22Rv1 (cell line): ENCODE measurements around the gene LRRIQ3.

ENCODE experiments used
- H3K27ac ChIP-seq: fragments of 450-650 bp; 2 replicates; pipeline ENCODE4 v1.5.1; 2017
- ZFX ChIP-seq: fragments of 450-650 bp; IDR thresholded peaks from 2 replicates; pipeline ENCODE4 v1.6.1; 2017; ENCODE audit warnings: antibody characterized with exemption, borderline replicate concordance
- TF ChIP-seq, protein P1 (sequence below): fragments of 450-650 bp; IDR thresholded peaks from 2 replicates; pipeline ENCODE4 v1.5.1; 2017; ENCODE audit warnings: mild to moderate bottlenecking

Gene LRRIQ3

DNA sequence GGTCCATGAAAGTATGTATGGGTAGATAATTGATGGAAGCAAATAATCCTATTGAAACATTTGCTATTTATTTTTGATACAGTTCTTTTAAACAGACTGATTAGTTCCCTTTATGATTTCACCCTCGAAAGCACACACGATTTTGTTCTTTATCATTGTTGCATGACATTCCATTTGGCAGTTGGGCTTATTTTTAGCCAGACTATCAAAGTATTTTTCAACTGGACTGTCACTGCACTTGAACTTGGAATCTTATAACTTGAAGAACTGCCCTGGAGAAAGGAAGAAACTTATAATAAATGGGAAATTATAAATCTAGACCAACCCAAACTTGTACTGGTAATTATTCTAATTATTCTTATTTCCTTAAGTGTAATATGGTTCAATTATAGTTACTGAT lies 37.2 kb upstream of the LRRIQ3 start, which contains the start of gene TNNI3K:
TNNI3K (plus strand) TSS at position 235 of the 400 bp plus-strand sequence; CDS start at position 300, 65 bp downstream.
- TF ChIP-seq ZFX: no peak
- TF ChIP-seq, protein P1, sequence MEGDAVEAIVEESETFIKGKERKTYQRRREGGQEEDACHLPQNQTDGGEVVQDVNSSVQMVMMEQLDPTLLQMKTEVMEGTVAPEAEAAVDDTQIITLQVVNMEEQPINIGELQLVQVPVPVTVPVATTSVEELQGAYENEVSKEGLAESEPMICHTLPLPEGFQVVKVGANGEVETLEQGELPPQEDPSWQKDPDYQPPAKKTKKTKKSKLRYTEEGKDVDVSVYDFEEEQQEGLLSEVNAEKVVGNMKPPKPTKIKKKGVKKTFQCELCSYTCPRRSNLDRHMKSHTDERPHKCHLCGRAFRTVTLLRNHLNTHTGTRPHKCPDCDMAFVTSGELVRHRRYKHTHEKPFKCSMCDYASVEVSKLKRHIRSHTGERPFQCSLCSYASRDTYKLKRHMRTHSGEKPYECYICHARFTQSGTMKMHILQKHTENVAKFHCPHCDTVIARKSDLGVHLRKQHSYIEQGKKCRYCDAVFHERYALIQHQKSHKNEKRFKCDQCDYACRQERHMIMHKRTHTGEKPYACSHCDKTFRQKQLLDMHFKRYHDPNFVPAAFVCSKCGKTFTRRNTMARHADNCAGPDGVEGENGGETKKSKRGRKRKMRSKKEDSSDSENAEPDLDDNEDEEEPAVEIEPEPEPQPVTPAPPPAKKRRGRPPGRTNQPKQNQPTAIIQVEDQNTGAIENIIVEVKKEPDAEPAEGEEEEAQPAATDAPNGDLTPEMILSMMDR: no peak
- no peak within 1 kb of the TSS for H3K27ac ChIP-seq

DNA sequence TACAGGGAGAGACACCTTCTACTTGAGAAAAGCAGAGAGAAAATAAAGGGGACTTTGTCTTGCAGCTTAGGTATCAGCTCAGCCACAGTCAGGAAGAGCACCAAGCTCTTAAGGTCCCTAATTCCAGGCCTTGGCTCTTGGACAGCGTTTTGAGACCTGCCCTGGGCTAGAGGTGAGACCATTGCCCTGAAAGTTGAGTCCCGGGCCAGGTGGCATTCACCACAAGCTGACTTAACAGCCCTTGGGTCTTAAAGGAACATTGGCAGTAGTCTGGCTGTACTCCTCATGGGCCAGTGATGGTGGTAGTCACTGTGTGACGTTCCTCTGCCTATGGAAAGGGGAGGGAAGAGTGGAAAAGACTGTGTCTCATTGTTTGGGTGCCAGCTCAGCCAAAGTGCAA lies 25.5 kb upstream of the LRRIQ3 start:
- no peak overlapping the region for H3K27ac ChIP-seq

DNA sequence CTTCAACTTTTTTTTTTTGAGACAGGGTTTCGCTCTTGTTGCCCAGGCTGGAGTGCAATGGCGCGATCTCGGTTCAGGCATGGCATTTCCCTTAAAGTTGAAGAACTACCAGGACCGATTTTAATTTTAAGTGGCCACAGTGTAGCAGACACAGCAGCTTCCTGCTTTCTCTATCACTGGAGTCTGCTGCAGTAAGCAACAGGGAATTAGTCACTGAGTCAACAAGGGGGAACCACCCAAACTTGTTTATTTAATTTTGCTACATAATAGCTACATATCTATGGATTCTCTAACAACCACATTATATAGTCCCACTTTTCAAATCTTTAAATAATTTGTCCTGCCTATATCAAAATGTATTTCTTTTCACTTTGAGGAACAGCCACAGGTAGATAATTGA lies 24.7 kb upstream of the LRRIQ3 start:
- H3K27ac ChIP-seq: no peak overlapping the region
- TF ChIP-seq, protein P1: no peak
- TF ChIP-seq ZFX: no peak

More for the DNA sequence above, 25.5 kb upstream of the LRRIQ3 start:
- no peak for TF ChIP-seq ZFX
- TF ChIP-seq, protein P1: no peak

DNA sequence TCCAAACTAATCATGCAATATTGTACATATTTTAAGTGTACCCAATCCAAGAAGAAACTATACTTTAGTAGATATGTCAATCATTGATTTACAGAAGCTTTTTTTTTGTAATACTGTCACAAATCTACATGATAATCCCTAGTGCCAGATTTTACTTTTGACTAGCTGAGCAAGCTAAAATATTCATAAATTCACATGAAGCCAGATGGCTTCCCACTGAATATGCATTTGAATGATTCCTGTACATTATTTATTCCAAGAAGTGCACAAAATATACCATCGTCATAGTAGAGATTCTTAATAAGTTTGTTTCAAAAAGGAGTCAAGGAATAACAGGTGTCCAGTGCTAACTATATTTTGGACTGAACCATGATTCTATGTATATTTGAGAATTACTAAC lies 17.3 kb upstream of the LRRIQ3 start:
- H3K27ac ChIP-seq: no peak overlapping the region
- no peak for TF ChIP-seq ZFX
- TF ChIP-seq, protein P1: no peak

DNA sequence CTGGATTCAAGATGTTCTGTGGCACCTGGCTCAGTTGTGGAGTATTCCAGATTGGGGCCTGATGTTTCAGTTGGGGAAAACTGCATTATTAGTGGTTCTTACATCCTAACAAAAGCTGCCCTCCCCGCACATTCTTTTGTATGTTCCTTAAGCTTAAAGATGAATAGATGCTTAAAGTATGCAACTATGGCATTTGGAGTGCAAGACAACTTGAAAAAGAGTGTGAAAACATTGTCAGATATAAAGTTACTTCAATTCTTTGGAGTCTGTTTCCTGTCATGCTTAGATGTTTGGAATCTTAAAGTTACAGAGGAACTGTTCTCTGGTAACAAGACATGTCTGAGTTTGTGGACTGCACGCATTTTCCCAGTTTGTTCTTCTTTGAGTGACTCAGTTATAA lies 7.3 kb upstream of the LRRIQ3 start:
- TF ChIP-seq ZFX: no peak
- TF ChIP-seq, protein P1: no peak
- H3K27ac ChIP-seq: no peak overlapping the region

DNA sequence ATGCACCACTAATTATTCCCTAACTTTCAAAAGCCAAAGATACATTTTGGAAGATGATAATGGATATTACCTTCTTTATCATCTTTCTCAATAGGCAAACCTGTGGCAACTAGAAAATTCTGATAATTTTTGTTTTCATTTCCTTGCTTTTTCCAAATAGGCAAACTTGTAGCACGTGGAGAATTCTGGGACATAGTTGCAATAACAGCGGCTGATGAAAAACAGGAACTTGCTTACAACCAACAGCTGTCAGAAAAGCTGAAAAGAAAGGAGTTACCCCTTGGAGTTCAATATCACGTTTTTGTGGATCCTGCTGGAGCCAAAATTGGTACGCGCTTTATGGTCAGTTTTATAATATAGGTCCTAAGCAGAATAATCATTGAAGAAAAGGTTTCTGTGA lies 1.5 kb upstream of the LRRIQ3 start:
- TF ChIP-seq ZFX: no peak
- TF ChIP-seq, protein P1: no peak

DNA sequence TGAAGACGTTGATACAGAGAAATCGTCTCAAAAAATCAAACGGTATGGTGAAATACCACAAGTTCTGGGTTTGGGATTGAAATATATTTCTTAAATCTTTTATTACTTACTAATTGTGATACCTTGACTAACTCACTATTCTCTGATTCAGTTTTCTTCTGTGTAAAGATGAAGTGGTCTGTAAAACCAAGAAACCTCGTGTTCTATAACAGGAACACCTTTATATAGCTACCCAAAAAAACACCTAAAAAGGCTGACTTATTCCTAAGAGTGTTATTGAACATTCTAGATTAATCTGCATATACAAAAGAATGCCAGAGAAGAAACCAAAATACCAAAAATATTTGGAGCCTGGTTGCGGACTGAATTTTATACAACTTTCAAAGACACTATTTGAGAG lies 721 bp downstream of the LRRIQ3 start:
- no peak for TF ChIP-seq ZFX
- TF ChIP-seq, protein P1: no peak
- H3K27ac ChIP-seq: peak overlapping the region; percentile 78

More for the DNA sequence above, 1.5 kb upstream of the LRRIQ3 start:
- H3K27ac ChIP-seq: no peak overlapping the region
